Mesenteric fat pad (tissue), 1 donor: ENCODE measurements around the gene FAM163B. TPM values are rescaled to one million over a fixed set of nuclear protein-coding genes. Genes with fewer than 3 reads are reported as not detected.
"Not testable (repeated sequence)": the region's sequence is repeated elsewhere in the genome, so short reads cannot be mapped to it uniquely, and the experiment has no call there.

Experiments used
- DNase-seq: peaks from one replicate; pipeline ENCODE4 v3.0.0-alpha.2; 2020; ENCODE audit warnings: low spot score
- total RNA-seq: library from RNA; stranded (reverse); fragmentation: NEBNext Ultra II Directional; extraction: Animal tissue kit (Norgen Biotek cat#: 25700); gene quantifications from one replicate; pipeline ENCODE4 v1.2.1, GENCODE V29; 2021
- donor health status: DM: yes; HTN: yes; CAD: no.

FAM163B gene
- total RNA-seq, 1 donor from 2014 or later: not detected

DNA sequence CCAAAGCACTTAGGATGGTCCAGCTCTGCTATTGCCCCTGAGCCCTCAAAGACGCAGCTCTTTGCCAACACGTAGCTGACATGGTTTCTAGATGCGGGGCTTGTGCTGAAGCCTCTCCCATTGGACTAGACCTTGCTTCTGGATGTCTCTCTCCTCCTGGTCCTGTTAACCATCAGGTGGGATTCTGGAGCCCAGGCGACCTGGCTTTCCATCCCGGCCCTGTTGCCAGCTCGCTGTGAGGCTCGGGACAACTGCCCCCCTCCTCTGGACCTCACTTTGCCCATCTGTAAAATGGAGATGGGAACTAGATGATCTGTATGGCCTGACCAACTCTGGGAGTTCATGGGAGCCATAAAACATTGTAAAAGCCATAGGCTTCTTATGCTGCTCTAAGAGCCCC is 31.0 kb upstream of the FAM163B start:
- no peak for DNase-seq

DNA sequence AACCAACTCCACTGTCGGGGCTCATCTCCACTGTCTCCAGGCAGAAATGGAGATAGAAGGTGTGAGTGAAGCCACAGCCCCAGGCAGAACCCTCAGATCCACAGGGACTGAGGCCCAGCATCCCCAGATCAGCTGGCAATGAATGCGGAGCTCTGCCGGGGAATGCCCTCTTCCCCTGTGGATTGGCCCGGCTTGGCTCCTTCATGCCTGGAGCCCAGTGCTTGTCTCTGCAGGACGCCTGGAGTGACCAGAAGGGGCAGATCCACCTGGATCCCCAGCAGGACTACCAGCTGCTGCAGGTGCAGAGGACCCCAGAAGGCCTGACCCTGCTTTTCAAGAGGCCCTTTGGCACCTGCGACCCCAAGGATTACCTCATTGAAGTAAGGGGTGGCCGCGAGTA is 30.4 kb upstream of the FAM163B start:
- no peak for DNase-seq

DNA sequence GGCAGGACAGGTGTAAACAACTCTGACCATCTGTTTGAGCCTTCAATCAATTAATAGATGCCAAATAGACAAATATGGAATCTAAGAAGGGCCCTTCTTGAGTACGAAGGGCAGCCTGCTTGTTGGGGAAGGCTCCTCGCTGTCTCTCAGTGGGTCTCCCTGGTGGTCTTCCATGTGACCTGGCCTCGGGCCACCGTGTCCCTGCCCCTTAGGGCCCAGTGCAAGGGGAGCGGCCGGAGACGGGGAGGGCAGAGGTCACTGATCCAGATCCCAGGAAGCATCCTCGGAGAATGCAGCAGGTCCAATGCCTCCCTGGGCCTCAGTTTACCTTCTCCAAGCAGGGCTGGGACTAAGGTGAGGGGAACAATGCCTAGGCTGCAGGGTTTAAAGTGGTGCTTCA is 29.5 kb upstream of the FAM163B start:
- DNase-seq: no peak

DNA sequence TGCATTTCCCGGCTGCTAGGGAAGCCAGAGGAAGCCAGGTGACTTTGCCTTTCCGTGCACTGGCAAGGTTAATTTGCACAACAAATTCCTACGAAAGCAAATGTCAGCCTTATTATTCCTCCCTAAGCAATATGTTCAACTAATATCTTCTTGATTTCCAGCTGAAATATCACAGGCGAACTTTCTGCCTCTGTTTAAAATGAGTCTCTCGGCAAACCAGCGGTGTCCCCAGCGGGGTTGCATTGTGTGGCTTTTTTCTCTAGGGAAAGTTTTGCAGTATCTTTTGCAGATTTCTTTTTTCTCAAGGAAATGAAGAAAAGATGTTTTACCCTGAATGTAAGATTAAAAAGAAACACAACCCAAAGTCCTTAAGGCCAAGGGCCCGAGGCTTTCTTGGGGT is 28.9 kb upstream of the FAM163B start:
- no peak for DNase-seq

DNA sequence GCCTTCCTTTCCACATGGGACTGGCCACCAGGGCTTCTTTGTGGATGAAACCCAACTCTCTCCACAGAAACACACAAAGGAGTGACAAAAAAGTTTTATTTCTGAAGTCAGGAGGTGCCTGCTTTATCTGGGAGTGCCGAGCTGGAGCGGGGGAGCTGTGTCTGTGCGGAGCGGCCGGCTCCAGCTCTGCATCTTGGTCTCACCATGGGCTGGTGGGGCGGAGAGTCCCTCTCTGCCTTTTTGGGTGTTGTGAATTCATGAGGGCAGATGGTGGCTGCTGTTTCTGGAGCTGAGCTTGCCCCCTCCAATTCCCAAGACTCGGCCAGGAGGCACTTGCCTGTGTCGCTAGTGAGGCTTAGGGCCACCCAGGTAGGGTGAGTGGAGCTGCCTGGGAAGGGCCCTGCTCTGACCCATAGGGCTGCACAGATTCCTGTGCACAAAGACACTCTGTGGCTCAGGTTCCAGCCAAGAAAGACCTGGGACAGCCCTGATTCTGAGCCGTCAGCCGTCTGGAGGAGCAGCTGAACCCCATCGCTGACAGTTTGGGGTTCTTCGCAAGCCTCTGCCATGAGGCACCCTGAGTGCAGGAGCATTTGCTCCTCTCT is 28.4 kb upstream of the FAM163B start:
- no peak for DNase-seq

DNA sequence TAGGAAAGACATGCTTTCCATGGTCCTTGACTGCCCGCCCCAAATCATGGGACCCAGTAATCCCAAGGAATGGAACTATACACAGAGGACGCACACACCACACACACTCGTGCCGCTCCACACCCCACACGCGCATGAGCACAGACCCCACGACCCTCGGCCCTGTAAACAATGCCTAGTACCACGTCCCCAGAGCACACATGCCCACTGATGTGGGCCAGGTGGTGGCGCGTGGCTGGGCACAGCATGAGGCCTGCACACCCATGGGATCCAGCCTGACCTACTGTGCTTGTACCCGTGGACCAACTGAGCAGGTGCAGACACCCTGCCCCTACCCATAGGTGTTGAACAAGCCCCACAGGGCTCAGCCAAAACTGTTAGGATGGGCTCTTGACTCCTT is 27.7 kb upstream of the FAM163B start:
- no peak for DNase-seq

DNA sequence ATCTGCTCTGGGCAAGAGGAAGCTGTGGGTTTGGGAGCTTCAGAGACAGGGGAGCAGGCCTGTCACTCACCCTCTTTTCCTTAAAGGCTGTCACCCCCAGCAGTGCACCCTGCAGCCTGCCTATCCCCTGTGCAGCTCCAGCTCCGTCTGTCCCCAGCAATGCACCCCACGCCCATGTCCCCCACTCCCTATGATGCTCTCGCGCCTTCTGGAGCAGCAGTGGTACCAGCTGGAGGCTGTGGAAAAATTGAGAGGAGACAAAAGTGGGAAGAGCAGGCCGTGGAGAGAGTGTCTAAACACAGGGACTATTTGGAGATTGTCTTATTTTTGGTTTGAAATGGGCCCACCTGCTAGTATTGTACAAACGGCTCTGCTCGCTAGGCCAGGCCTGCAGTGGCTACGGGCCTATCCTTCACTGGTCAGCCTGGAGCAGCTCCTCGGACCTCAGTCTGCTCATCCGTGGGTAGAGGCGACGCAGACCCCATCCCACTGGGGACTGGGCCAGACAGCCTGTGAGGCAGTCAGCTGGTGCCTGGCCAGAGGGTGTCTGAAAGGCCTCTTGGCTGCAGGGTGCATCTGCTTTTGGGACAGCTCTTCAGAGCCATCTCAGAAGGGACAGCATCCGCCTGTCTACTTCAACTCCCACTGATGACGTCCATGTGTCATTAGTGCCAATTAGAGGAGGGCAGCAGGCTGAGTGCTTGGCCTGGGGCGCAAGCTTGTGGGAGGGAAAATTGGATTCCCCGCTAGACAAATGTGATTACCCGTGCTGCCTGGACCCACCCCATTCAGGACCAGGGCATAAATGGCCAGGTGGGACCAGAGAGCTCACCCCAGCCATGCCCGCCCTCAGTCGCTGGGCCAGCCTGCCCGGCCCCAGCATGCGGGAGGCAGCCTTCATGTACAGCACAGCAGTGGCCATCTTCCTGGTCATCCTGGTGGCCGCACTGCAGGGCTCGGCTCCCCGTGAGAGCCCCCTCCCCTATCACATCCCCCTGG is 26.6 kb upstream of the FAM163B start, which contains the start of gene DBH:
TSS of gene DBH (plus strand) at position 831 of the 999 bp plus-strand sequence. CDS start at position 840, 9 bp downstream.
- DNase-seq: no peak

DNA sequence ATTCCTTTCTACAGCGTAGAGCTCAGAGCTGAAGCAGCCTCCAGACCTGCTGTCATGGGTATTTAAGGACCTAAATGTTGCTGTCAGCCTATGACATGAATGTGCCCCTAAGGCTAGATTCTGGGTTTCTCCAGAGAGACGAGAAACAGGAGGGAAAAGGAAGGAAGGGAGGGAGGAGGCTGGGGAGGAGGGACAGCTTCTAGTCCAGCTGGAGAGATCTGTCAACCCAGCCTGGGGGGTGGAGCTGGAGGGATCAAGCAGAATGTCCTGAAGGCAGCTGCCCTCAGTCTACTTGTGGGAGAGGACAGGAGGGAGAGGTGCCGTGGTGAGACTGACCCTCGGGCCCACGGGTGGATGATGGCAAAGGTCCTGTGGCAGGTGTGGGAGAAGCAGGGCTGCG is 25.9 kb upstream of the FAM163B start:
- DNase-seq: no peak

DNA sequence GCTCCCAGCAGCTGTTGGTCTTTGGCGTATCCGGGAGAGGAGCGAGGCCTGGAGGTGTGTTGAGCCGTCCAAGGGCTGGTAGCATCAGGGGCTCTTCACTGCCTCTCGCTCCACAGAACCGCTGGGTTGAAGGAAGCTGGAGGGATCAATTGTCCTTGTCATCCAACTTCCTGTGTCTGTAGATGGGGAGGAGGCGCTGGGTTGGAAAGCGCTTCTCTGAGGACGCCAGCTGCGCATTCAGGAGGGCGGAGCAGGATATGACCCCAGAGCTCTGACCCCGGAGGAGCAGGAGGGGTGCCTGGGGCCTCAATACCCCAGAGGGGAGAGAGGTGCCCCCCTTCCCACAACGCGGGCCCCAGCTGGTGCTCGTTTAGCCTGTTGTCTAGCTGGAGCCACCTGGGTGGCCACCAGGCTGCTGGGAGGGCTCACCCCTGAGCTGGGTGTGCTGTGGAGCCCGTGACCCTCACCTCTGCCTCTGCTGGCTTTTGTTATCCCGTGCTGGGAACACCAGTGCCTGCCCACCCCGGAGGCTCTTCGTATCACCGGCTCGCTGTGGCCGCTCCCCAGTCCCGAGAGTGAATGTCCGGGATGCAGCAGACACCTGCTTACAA is 25.0 kb upstream of the FAM163B start:
- DNase-seq: no peak

DNA sequence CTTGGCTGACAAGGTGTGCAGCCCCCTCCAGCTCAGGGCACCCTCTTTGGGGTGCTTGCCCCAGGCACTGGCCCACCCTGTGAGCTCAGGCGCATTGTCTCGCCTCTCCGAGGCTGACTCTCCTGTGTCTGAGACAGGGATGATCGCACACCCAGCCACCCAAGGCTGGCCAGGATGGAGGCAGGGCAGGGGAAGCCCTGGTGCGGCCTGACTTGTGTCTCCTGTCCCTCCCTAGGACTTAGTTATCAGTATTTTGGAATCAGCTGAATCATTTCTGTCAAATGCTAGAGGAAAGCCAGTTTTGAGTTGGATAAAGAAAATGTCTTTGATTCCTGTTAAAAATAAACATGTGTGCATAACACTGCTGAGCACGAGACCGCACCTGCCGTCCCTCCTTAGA is 24.5 kb upstream of the FAM163B start:
- DNase-seq: no peak

DNA sequence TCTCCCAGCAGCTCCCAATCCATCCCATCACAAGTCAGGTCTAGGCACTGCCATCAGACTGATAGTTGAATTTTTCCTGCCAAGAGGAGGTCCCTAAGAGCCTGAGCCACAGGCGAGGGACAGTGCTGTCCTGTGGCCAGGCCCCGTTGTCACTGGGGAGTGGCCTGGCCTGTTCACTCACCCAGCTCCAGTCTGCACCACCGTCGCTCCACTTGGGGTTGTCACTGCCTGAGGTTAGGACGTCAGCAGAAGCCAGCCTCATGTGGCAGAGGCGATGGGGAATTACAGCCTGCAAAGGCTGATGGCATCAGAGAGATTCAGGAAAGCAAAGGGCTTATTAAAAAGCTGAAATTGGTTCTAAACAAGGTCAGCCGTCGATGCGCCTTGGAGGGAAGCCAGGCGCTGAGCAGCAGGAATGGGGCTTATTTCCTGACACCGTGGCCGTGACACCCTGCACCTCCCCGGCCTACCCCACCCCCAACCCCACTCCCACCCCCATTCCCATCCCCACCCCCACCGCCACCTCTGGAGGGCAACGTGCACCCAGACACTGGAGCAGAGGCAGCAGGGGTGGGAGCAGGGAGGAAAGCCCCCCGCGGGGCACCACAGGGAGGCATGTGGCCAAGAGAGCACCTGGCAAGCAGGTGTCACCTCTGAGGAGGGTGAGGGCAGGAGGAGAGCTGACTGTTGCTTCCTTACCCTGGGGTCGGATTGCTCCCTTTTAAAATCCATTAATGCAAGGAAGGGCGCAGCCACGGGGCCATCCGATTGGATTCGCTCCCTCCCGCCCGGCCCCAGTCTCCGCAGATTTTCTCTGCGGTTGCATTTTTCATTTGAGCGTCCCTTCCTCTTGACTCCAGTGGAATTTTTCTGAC is 23.9 kb upstream of the FAM163B start:
- no peak for DNase-seq

DNA sequence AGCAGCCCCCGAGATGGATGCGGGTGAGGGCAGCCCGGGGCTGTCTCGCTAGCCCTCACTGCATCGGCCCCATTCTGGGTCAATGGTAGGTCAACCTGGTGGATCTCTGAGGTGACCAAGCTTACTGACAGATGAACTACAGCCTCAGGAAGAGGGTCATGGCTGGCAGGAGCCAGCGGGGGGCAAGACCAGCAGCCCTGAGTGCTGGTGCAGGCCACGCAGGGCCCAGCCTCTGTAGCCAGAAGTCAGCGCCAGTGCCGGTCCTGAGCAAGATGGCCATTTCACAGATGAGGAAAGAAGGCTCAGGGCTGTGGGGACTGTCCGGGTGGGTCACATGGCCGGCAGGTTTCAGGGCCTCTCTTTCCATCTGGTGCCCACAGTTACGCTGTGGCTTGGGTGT is 21.9 kb upstream of the FAM163B start:
- DNase-seq: no peak

DNA sequence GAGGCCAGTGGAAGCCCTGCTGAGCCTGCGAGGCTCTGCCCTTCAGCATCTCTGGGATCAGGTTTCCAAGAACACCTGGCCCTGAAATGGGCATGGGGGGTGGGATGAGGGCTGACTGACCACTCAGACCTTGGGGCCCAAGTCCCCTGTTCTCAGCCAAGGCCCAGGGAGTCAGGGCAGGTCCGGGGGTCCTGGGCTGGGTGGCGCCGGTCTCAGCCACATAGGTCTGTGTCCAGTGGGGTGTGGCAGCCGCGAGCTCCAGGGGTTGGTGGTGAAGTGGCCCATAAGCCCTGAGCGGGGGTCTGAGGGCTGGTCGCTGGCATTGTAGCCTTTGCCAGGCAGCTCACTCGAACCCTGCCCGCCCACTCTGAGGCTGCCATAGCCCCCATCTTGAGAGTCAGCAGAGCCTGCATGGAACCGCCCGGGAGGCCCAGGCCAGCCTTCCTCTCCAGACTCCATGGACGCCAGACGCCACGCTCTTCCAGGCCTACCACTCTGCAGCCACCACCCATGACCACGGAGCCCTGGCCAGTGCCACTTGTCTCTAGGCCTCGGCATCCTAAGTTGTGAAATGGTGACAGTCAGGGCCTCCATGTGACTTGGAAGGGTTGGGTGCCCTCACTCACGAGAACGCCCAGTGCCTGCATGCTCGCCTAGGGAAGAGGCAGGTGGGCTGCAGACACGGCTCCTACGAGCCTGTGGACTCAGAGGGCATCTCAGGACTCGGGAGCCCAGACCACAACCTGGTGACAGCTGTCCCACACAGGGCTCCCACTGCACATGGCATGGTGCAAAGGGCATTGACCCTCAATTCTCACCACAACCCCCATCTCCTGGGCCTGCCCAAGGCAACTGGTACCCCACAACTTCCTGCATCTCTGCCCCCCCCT is 20.3 kb upstream of the FAM163B start:
- no peak for DNase-seq

DNA sequence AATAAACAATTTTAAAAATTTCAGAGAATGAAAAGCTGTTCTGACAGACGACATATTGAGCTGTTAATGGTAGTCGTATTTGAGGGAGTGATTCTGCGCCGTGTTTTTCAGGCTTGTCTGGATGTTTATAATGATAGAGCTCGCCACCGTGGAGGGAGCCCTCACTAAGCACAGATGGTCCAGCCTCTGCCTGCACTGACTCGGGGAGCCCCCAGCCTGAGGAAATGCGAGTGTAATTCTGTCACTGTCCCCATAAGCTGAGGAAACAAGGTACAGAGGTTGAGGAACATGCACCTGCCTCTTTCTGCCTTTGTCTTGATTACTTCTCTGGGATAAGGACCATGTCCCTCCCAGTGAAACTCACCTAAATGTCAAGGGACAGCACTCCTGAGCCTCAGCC is 19.6 kb upstream of the FAM163B start:
- no peak for DNase-seq

DNA sequence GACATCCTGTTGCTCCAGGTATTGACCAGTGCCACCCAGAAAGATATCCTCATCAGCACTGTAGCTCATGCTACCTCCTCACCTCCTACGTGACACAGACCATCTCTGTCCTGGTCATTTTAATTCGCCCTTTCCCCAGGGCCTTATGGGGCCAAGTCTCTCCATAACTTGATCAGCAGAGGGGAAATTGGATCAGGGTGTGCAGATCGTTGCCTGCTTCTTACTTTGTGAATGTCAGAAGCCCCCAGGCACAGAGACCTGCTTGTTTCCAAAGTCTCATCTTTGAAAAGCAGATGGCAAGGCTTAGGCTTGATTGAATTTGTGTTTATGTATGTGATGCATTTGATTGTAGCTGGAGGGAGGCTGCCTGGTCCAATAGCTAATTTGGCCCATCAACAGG is 18.2 kb upstream of the FAM163B start:
- no peak for DNase-seq

DNA sequence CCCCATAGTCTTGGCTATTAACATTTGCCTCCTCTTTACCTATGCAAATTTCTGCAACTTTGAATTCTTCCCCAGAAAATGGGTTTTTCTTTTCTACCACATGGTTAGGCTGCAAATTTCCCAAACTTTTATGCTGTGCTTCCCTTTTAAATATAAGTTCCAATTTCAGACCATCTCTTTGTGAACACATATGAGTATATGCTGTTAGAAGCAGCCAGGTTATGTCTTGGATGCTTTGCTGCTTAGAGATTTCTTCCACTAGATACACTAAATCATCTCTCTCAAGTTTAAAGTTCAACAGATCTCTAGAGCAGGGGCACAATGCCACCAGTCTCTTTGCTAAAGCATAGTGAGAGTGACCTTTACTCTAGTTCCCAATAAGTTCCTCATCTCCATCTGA is 16.8 kb upstream of the FAM163B start:
- not testable (repeated sequence) for DNase-seq

DNA sequence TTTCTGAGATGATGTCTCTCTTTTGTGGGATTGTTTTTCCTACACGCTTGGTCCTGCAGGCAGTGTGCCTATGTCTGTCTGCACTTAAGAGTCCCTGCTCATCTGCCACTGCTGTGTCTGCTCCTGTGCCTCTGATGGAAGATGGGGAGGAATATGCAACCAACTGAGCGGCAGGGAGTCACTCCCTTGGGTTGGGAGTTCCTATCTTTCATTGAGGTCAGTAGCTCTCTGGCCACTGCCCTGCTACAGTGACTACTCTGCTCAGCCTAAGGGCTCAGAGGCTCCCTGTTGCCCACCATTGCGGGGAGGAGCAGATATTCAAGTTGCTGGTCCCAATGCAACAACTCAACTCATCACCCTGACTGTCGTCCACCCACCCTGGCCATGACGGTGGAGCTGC is 13.4 kb upstream of the FAM163B start:
- no peak for DNase-seq

DNA sequence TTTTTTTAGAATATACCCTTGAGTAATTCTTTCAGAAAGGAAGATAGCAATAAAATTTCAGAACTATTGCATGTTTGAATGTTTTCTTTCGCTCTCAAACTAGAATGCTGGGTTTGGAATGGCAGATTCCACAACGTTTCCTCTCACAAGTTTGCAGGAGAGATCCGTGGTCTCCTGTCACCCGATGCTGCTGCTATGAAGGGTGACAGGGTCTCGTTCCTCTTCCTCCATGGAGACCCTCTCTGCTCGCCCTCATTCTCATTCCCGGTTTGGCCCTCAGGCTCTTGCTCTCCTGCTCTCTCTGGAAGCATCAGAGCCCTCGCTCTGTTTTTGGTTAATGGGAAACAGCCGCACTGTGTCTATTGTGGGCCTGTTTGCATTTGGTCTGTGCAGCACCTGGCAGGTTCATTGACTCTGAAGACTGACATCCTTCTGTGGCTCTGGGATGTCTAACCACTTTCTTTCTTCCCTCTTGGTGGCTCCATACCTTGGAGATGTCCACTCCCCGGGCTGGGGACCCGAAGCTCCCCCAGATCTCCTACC is 12.6 kb upstream of the FAM163B start:
- no peak for DNase-seq

DNA sequence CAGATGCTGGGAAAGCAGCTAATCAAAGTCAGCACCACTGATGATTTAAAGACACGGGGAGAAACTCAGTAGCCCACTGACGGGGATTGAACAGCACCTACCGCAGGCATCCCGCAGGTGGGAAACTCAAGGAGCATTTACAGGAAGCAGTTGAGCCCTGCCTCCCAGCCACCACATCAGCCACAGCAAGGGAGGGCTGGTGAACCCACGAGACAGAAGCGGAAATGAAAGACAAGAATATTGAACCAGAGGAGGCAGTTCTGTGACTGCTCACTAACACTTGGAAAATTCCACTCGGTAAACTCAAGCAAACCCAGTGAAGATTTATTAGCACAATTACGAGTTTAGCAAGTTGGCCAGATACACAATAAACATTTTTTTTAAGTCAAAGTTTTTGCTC is 10.6 kb upstream of the FAM163B start:
- no peak for DNase-seq

DNA sequence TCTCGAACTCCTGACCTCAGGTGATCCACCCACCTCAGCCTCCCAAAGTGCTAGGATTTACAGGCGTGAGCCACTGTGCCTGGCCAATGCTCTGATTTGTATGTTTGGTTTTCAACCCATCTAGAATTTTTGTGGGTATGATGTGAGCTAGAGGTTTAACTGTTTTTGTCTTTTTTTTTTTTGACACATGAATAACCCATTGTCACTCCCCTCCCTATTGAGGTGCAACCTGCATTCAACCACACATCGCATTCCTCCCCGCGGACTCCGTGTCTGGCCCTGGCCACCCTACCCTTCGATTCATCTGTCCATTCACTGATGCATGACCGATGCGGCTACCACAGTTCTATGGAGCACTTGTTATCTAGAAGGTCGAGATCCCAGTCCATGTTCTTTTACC is 9.5 kb upstream of the FAM163B start:
- no peak for DNase-seq
